ENCODE results near the gene TSPAN10.
"Not testable (repeated sequence)": the region's sequence is repeated elsewhere in the genome, so short reads cannot be mapped to it uniquely, and the experiment has no call there.

TSPAN10 gene

GRCh38 chr17:81655378-81656117 lies 18.6 kb downstream of the TSPAN10 start:
- H3K4me3 ChIP-seq (ENCODE audit: low read length): no peak overlapping the region
- DNase-seq (ENCODE audit: low read depth, low spot score): no peak

GRCh38 chr17:81656118-81656743 lies 19.2 kb downstream of the TSPAN10 start, which contains the start of gene PDE6G:
Gene PDE6G (minus strand): TSS chr17:81656542. CDS start chr17:81653305, 3,237 bp downstream.
- H3K4me3 ChIP-seq (ENCODE audit: low read length): no peak within 1 kb of the TSS
- no peak for DNase-seq (ENCODE audit: low read depth, low spot score)

- DNase-seq (ENCODE audit: low read depth, low spot score): no peak
- H3K4me3 ChIP-seq (ENCODE audit: low read length): no peak overlapping the region
Measured at GRCh38 chr17:81656835-81657234, 19.8 kb downstream of the TSPAN10 start.

GRCh38 chr17:81659038-81659437 lies 22.0 kb downstream of the TSPAN10 start:
- no peak for DNase-seq (ENCODE audit: low read depth, low spot score)
- H3K4me3 ChIP-seq (ENCODE audit: low read length): no peak overlapping the region

GRCh38 chr17:81660441-81660840 lies 23.4 kb downstream of the TSPAN10 start:
- no peak for DNase-seq (ENCODE audit: low read depth, low spot score)
- no peak overlapping the region for H3K4me3 ChIP-seq (ENCODE audit: low read length)

GRCh38 chr17:81662002-81662401 lies 25.0 kb downstream of the TSPAN10 start:
- H3K4me3 ChIP-seq (ENCODE audit: low read length): no peak overlapping the region

GRCh38 chr17:81664051-81664470 lies 27.1 kb downstream of the TSPAN10 start:
- no peak for DNase-seq (ENCODE audit: low read depth, low spot score)
- H3K4me3 ChIP-seq (ENCODE audit: low read length): no peak overlapping the region

More at GRCh38 chr17:81662002-81662401, 25.0 kb downstream of the TSPAN10 start:
- no peak for DNase-seq (ENCODE audit: low read depth, low spot score)

- peak overlapping the region; percentile 97 for H3K4me3 ChIP-seq (ENCODE audit: low read length)
- peak; percentile 36 for DNase-seq (ENCODE audit: low read depth, low spot score)
Measured at GRCh38 chr17:81665205-81666091, 28.5 kb downstream of the TSPAN10 start.

GRCh38 chr17:81666092-81666341 lies 29.0 kb downstream of the TSPAN10 start:
- DNase-seq (ENCODE audit: low read depth, low spot score): no peak
- peak overlapping the region; percentile 97 for H3K4me3 ChIP-seq (ENCODE audit: low read length)

GRCh38 chr17:81666342-81667191 lies 29.6 kb downstream of the TSPAN10 start, which contains the start of the genes CCDC137 and OXLD1:
Gene CCDC137 (plus strand): TSS chr17:81666737. CDS start chr17:81666767, 30 bp downstream.
Gene OXLD1 (minus strand): TSS chr17:81666605. CDS start chr17:81666577, 28 bp downstream.
- H3K4me3 ChIP-seq (ENCODE audit: low read length): peak within 1 kb of the TSS; percentile 97
- peak; percentile 91 for DNase-seq (ENCODE audit: low read depth, low spot score)

GRCh38 chr17:81667754-81668153 lies 30.8 kb downstream of the TSPAN10 start:
- H3K4me3 ChIP-seq (ENCODE audit: low read length): peak overlapping the region; percentile 28
- no peak for DNase-seq (ENCODE audit: low read depth, low spot score)

- no peak for DNase-seq (ENCODE audit: low read depth, low spot score)
- H3K4me3 ChIP-seq (ENCODE audit: low read length): no peak overlapping the region
Measured at GRCh38 chr17:81672504-81672903, 35.5 kb downstream of the TSPAN10 start.

- no peak overlapping the region for H3K4me3 ChIP-seq (ENCODE audit: low read length)
- no peak for DNase-seq (ENCODE audit: low read depth, low spot score)
Measured at GRCh38 chr17:81672954-81673353, 36.0 kb downstream of the TSPAN10 start.

- DNase-seq (ENCODE audit: low read depth, low spot score): no peak
- no peak overlapping the region for H3K4me3 ChIP-seq (ENCODE audit: low read length)
Measured at GRCh38 chr17:81673561-81674258, 36.7 kb downstream of the TSPAN10 start.

- not testable (repeated sequence) for DNase-seq (ENCODE audit: low read depth, low spot score); H3K4me3 ChIP-seq (ENCODE audit: low read length)
Measured at GRCh38 chr17:81675515-81676221, 38.7 kb downstream of the TSPAN10 start.

- DNase-seq (ENCODE audit: low read depth, low spot score): no peak
- H3K4me3 ChIP-seq (ENCODE audit: low read length): no peak overlapping the region
Measured at GRCh38 chr17:81676906-81677305, 39.9 kb downstream of the TSPAN10 start.

- no peak for DNase-seq (ENCODE audit: low read depth, low spot score)
- no peak overlapping the region for H3K4me3 ChIP-seq (ENCODE audit: low read length)
Measured at GRCh38 chr17:81680150-81680549, 43.2 kb downstream of the TSPAN10 start.

- peak overlapping the region; percentile 9; the same call in 1 of the 2 replicates for H3K4me3 ChIP-seq (ENCODE audit: low read length)
- DNase-seq (ENCODE audit: low read depth, low spot score): no peak
Measured at GRCh38 chr17:81681672-81682071, 44.7 kb downstream of the TSPAN10 start.

Data from Jurkat, Clone E6-1 (cell line).